BJ (cell line): ENCODE results near the gene MLLT3. TPM values are rescaled to one million over a fixed set of nuclear protein-coding genes. Genes with fewer than 3 reads are reported as not detected.

Experiments
- CTCF ChIA-PET: fragments of 350-600 bp; formaldehyde crosslinking; extraction: SDS; loops from one replicate; lab custom pipeline; 2021; ENCODE audit warnings: antibody characterized with exemption, inconsistent platforms; lab: Yijun Ruan, JAX
- POLR2A ChIA-PET: fragments of 300-600 bp; sonication (Branson Sonifier 250); formaldehyde crosslinking; extraction: SDS; loops from one replicate; lab custom pipeline; 2021; ENCODE audit warnings: antibody characterized with exemption; lab: Charles Lee
- DNase-seq: peaks from one replicate; pipeline ENCODE4 v3.0.0-alpha.2; 2011; ENCODE audit warnings: low read depth
- H3K27me3 ChIP-seq: 2 replicates; pipeline ENCODE4 v1.6.0; 2011; ENCODE audit warnings: low read length; ENCODE audit not compliant: control insufficient read depth, insufficient read depth
- H3K36me3 ChIP-seq: 2 replicates; pipeline ENCODE4 v1.5.1; 2011; ENCODE audit warnings: low read length; ENCODE audit not compliant: control insufficient read depth, insufficient read depth
- H3K4me3 ChIP-seq: 2 replicates; pipeline ENCODE4 v1.5.1; 2011; ENCODE audit warnings: low read depth, mild to moderate bottlenecking, control low read depth, low read length
- CTCF ChIP-seq: IDR thresholded peaks from 2 replicates; pipeline ENCODE4 v1.5.1; 2011; ENCODE audit warnings: low read depth, mild to moderate bottlenecking, control low read depth, inconsistent platforms, low read length, moderate library complexity; ENCODE audit not compliant: insufficient read depth
- polyA plus RNA-seq: library from polyadenylated mRNA; depleted of rRNA; stranded (reverse); fragments of >200 nt; gene quantifications from 2 replicates; pipeline ENCODE4 v1.2.3, GENCODE V29; 2011

Gene MLLT3
- polyA plus RNA-seq, 1 experiment: 13.8 TPM

- Histone ChIP-seq H3K36me3 (no peaks in the 10 kb centered on the region), H3K27me3 (peaks cover 2% of the 10 kb centered on the region; the same call in 1 of the 2 replicates), H3K4me3 (no peak overlapping the region)
- CTCF ChIA-PET: no interaction called here
- no peak for TF ChIP-seq CTCF
- POLR2A ChIA-PET: no interaction called here
- no peak for DNase-seq
Observed at GRCh38 chr9:20331095-20331685, 291.1 kb downstream of the MLLT3 start.

GRCh38 chr9:20330688-20331087, 291.6 kb downstream of the MLLT3 start:
- CTCF ChIA-PET: no interaction called here
- no peak overlapping the region for H3K4me3 ChIP-seq
- DNase-seq: no peak
- H3K27me3 ChIP-seq: peaks cover 2% of the 10 kb centered on the region; the same call in 1 of the 2 replicates
- no peak for TF ChIP-seq CTCF
- POLR2A ChIA-PET: no interaction called here
- H3K36me3 ChIP-seq: no peaks in the 10 kb centered on the region

DNA sequence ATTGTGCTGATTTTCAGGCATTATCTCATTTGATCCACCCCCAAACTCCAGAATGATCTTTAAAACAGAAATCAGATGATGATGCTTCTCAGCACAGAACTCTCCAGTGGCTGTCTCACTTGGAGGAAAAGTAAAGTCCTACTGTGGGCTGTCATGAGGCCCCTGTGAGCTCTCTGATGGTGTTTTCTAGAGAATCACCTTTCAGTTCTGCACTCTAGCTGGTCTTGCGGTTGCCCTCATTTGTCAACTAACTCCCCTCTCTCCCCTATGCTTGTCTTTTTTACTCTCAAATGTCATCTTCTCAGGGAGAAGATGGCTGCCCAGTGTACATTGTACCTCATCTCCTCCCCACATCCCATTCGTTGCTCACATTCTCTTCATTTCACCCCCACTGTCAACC, 295.8 kb downstream of the MLLT3 start:
- CTCF ChIA-PET: no interaction called here

DNA sequence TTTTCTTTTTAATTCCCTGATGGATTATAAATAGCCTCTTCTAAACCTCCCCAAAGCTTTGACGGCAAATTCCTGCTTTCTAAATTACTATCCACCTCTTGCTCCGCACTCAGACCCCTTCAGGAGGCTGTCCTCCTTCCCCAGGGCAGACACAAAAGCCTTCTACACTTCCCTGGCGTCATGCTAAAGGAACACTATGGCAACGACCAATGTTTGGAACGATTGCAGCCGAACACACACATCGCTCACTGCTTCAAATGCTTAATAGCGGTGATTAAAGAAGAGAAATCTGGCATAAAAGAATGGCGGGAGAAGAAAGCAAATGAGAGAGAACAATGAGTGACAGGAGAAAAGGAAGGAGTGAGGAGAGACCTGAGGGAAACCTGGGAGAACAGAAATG, 297.3 kb downstream of the MLLT3 start:
- Histone ChIP-seq H3K27me3 (peaks cover 2% of the 10 kb centered on the region), H3K4me3 (no peak overlapping the region), H3K36me3 (no peaks in the 10 kb centered on the region)
- TF ChIP-seq CTCF: no peak
- no peak for DNase-seq
- ChIA-PET CTCF (interaction anchor here (0.8 kb wide), 1 partner anchor 109 kb away, joined by 4 read pairs; no protein-coding TSS in a partner anchor), POLR2A (no interaction called here)

More for the DNA sequence above, 295.8 kb downstream of the MLLT3 start:
- H3K36me3 ChIP-seq: no peaks in the 10 kb centered on the region
- DNase-seq: no peak
- H3K27me3 ChIP-seq: peaks cover 2% of the 10 kb centered on the region
- no peak overlapping the region for H3K4me3 ChIP-seq
- POLR2A ChIA-PET: no interaction called here
- no peak for TF ChIP-seq CTCF

- ChIA-PET CTCF (interaction anchor here (2.0 kb wide), 1 partner anchor 11 kb away, joined by 8 read pairs; no protein-coding TSS in a partner anchor), POLR2A (no interaction called here)
- H3K27me3 ChIP-seq: peaks cover 1% of the 10 kb centered on the region
- H3K4me3 ChIP-seq: no peak overlapping the region
- no peaks in the 10 kb centered on the region for H3K36me3 ChIP-seq
- no peak for DNase-seq
- TF ChIP-seq CTCF: no peak
Observed at GRCh38 chr9:20322212-20322611, 300.1 kb downstream of the MLLT3 start.
